K562 (cell line): ENCODE measurements around the gene IER3IP1. TPM values are rescaled to one million over a fixed set of nuclear protein-coding genes. Genes with fewer than 3 reads are reported as not detected.
A peak's percentile ranks its signal among the peaks of the same experiment; 100 is the strongest.

Experiments
- ARID1B ChIP-seq: fragments of 450-650 bp; IDR thresholded peaks from 2 replicates; pipeline ENCODE4 v1.6.1; 2016; ENCODE audit warnings: antibody characterized with exemption, mild to moderate bottlenecking, inconsistent platforms
- CBX3 ChIP-seq, 2 experiments: IDR thresholded peaks; 1 replicate in 1 of 2; 2 replicates in 1 of 2; pipeline ENCODE4 v1.6.1; 2012; ENCODE audit warnings: inconsistent platforms in 2 of 2, low read length in 2 of 2, borderline replicate concordance in 1 of 2, control low read depth in 1 of 2
- CREBBP ChIP-seq: IDR thresholded peaks from one replicate; pipeline ENCODE4 v1.6.1; 2012; ENCODE audit warnings: low read depth, mild to moderate bottlenecking, control low read depth, inconsistent platforms, low read length
- GABPA ChIP-seq: fragments of 200-800 bp; sonication (Bioruptor generic); conservative IDR thresholded peaks from 2 replicates; pipeline ENCODE4 v1.6.1; 2016; ENCODE audit warnings: low read depth, missing genetic modification characterization, missing compliant biosample characterization
- GABPB2 ChIP-seq: fragments of 250-450 bp; sonication (Bioruptor Pico); conservative IDR thresholded peaks from 2 replicates; pipeline ENCODE4 v1.5.1; 2021; ENCODE audit warnings: mild to moderate bottlenecking
- HDAC3 ChIP-seq: fragments of 450-650 bp; IDR thresholded peaks from 2 replicates; pipeline ENCODE4 v1.6.1; 2018; ENCODE audit warnings: borderline replicate concordance, mild to moderate bottlenecking, moderate library complexity; ENCODE audit not compliant: partially characterized antibody
- ID3 ChIP-seq, 2 experiments: fragments of 250-450 bp in 1 of 2; fragments of 450-650 bp in 1 of 2; sonication (Bioruptor Pico) in 1 of 2; IDR thresholded peaks; 2 replicates each; pipeline versions ENCODE4 v1.6.1 to v1.8.0; 2016 to 2021; ENCODE audit warnings: mild to moderate bottlenecking in 2 of 2, moderate library complexity in 2 of 2, missing compliant biosample characterization in 1 of 2, missing genetic modification characterization in 1 of 2
- NEUROD1 ChIP-seq: fragments of 150-350 bp; IDR thresholded peaks from 2 replicates; pipeline ENCODE4 v1.6.1; 2014; ENCODE audit warnings: borderline replicate concordance, low read length, low read depth; ENCODE audit not compliant: partially characterized antibody
- NFE2 ChIP-seq: IDR thresholded peaks from 2 replicates; pipeline ENCODE4 v1.6.1; 2014; ENCODE audit warnings: antibody characterized with exemption, low read depth
- NFIC ChIP-seq: fragments of 450-650 bp; IDR thresholded peaks from 2 replicates; pipeline ENCODE4 v1.6.1; 2017; ENCODE audit warnings: mild to moderate bottlenecking, inconsistent platforms
- PCBP2 ChIP-seq: fragments of 200-400 bp; formaldehyde crosslinking; IDR thresholded peaks from 2 replicates; pipeline ENCODE4 v1.6.1; 2018; ENCODE audit warnings: low read length, low read depth, mild to moderate bottlenecking, moderate library complexity; ENCODE audit not compliant: poor library complexity, severe bottlenecking
- PHB2 ChIP-seq: fragments of 450-650 bp; IDR thresholded peaks from 2 replicates; pipeline ENCODE4 v1.6.1; 2017; ENCODE audit warnings: low read depth
- POLR2A ChIP-seq: fragments of 450-650 bp; conservative IDR thresholded peaks from 2 replicates; pipeline ENCODE4 v1.6.1; 2016
- RBM25 ChIP-seq: fragments of 200-400 bp; formaldehyde crosslinking; IDR thresholded peaks from 2 replicates; pipeline ENCODE4 v1.6.1; 2018; ENCODE audit warnings: low read length, low read depth, moderate library complexity; ENCODE audit not compliant: severe bottlenecking
- TOE1 ChIP-seq, 2 experiments: fragments of 450-650 bp in 1 of 2; sonication (generic) in 1 of 2; formaldehyde crosslinking in 1 of 2; IDR thresholded peaks; 2 replicates each; pipeline versions ENCODE4 v1.7.1 to v1.8.0; 2016 to 2022; ENCODE audit warnings: borderline replicate concordance in 2 of 2, mild to moderate bottlenecking in 2 of 2, antibody characterized with exemption in 1 of 2, inconsistent platforms in 1 of 2, low read depth in 1 of 2, missing genetic modification reagents in 1 of 2, moderate library complexity in 1 of 2
- ZBTB43 ChIP-seq: sonication (generic); formaldehyde crosslinking; IDR thresholded peaks from 2 replicates; pipeline ENCODE4 v1.8.0; 2023; ENCODE audit warnings: mild to moderate bottlenecking, missing genetic modification reagents
- ZNF57 ChIP-seq: fragments of 450-650 bp; formaldehyde crosslinking; IDR thresholded peaks from 2 replicates; pipeline ENCODE4 v1.4.0; 2020; ENCODE audit warnings: mild to moderate bottlenecking, moderate library complexity
- polyA plus RNA-seq, 8 experiments: library from polyadenylated mRNA; depleted of rRNA in 4 of 8; stranded (reverse) in 5 of 8; unstranded in 3 of 8; fragments of >200 nt; fragmentation: Nextera tagmentation in 2 of 8; fragmentation: Illumina TruSeq in 1 of 8; extraction: Ambion mirVana in 2 of 8; extraction: Trizol in 1 of 8; gene quantifications; 2 replicates each; pipeline versions ENCODE4 v1.2.1 to v1.2.3, GENCODE V29; 2011 to 2014; ENCODE audit warnings: inconsistent platforms in 1 of 8, missing spikeins in 1 of 8
- total RNA-seq, 7 experiments: library from RNA; depleted of rRNA in 6 of 7; stranded (reverse); fragments of >200 nt in 6 of 7; fragmentation: Illumina TruSeq in 2 of 7; extraction: Trizol in 2 of 7; gene quantifications; 2 replicates each; pipeline versions ENCODE4 v1.2.1 to v1.2.3, GENCODE V29; 2011 to 2021; ENCODE audit warnings: low replicate concordance in 1 of 7
- TF ChIP-seq, protein P1 (sequence below): sonication (generic); formaldehyde crosslinking; IDR thresholded peaks from 2 replicates; pipeline ENCODE4 v1.8.1; 2022; ENCODE audit warnings: missing genetic modification reagents
- TF ChIP-seq, protein P2 (sequence below): fragments of 250-450 bp; sonication (Bioruptor Pico); IDR thresholded peaks from 2 replicates; pipeline ENCODE4 v1.8.0; 2021; ENCODE audit warnings: borderline replicate concordance, mild to moderate bottlenecking, moderate library complexity; ENCODE audit not compliant: poor library complexity, severe bottlenecking
- TF ChIP-seq, protein P3 (sequence below): fragments of 450-650 bp; IDR thresholded peaks from 2 replicates; pipeline ENCODE4 v1.6.1; 2018; ENCODE audit not compliant: partially characterized antibody

The IER3IP1 gene
- total and polyA plus RNA-seq, 9 of the 15 experiments (the other 6 are each of a cell fraction or from before 2014, with no cell fraction given): 9.0 to 38.2 (median 19.9) TPM

GRCh38 chr18:47184419-47185050 lies 8.4 kb upstream of the IER3IP1 start (continued):
- TF ChIP-seq, protein P1, sequence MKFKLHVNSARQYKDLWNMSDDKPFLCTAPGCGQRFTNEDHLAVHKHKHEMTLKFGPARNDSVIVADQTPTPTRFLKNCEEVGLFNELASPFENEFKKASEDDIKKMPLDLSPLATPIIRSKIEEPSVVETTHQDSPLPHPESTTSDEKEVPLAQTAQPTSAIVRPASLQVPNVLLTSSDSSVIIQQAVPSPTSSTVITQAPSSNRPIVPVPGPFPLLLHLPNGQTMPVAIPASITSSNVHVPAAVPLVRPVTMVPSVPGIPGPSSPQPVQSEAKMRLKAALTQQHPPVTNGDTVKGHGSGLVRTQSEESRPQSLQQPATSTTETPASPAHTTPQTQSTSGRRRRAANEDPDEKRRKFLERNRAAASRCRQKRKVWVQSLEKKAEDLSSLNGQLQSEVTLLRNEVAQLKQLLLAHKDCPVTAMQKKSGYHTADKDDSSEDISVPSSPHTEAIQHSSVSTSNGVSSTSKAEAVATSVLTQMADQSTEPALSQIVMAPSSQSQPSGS (CRISPR knock-in tag): no peak
- TF ChIP-seq HDAC3: peak; percentile 33
- no peak for TF ChIP-seq PHB2
- TF ChIP-seq RBM25: no peak
- TF ChIP-seq NEUROD1: no peak
- TF ChIP-seq GABPA: no peak
- no peak for TF ChIP-seq CREBBP
- no peak for TF ChIP-seq POLR2A
- peak; percentile 94 for TF ChIP-seq NFIC
- peak; percentile 80 for TF ChIP-seq TOE1 (IDR thresholded peaks at IDR 0.05; ENCODE audit: borderline replicate concordance)
- TF ChIP-seq TOE1 (CRISPR knock-in tag; IDR thresholded peaks at IDR 0.05; ENCODE audit: borderline replicate concordance, low read depth): no peak
- TF ChIP-seq, protein P2, sequence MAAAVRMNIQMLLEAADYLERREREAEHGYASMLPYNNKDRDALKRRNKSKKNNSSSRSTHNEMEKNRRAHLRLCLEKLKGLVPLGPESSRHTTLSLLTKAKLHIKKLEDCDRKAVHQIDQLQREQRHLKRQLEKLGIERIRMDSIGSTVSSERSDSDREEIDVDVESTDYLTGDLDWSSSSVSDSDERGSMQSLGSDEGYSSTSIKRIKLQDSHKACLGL (CRISPR knock-in tag): no peak
- peak in 1 of 2 experiments; percentile 96; a peak in 2 of 3 replicates for TF ChIP-seq CBX3 (IDR thresholded peaks at IDR 0.05; ENCODE audit: borderline replicate concordance in 1 of 2, low read length in 2 of 2)
- TF ChIP-seq NFE2: peak; percentile 96
- TF ChIP-seq ZNF57 (CRISPR knock-in tag): no peak
- no peak for TF ChIP-seq GABPB2 (CRISPR knock-in tag)
- TF ChIP-seq, protein P3, sequence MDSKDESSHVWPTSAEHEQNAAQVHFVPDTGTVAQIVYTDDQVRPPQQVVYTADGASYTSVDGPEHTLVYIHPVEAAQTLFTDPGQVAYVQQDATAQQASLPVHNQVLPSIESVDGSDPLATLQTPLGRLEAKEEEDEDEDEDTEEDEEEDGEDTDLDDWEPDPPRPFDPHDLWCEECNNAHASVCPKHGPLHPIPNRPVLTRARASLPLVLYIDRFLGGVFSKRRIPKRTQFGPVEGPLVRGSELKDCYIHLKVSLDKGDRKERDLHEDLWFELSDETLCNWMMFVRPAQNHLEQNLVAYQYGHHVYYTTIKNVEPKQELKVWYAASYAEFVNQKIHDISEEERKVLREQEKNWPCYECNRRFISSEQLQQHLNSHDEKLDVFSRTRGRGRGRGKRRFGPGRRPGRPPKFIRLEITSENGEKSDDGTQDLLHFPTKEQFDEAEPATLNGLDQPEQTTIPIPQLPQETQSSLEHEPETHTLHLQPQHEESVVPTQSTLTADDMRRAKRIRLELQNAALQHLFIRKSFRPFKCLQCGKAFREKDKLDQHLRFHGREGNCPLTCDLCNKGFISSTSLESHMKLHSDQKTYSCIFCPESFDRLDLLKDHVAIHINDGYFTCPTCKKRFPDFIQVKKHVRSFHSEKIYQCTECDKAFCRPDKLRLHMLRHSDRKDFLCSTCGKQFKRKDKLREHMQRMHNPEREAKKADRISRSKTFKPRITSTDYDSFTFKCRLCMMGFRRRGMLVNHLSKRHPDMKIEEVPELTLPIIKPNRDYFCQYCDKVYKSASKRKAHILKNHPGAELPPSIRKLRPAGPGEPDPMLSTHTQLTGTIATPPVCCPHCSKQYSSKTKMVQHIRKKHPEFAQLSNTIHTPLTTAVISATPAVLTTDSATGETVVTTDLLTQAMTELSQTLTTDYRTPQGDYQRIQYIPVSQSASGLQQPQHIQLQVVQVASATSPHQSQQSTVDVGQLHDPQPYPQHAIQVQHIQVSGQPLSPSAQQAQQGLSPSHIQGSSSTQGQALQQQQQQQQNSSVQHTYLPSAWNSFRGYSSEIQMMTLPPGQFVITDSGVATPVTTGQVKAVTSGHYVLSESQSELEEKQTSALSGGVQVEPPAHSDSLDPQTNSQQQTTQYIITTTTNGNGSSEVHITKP: no peak
- peak; percentile 61 for TF ChIP-seq ARID1B
- TF ChIP-seq ID3 (CRISPR knock-in tag; IDR thresholded peaks at IDR 0.05): no peak
- no peak for TF ChIP-seq ID3 (tag; IDR thresholded peaks at IDR 0.05)
- no peak for TF ChIP-seq ZBTB43 (CRISPR knock-in tag)
- no peak for TF ChIP-seq PCBP2
